Measurements from ENCODE around the gene NTSR1. TPM values are rescaled to one million over a fixed set of nuclear protein-coding genes. Genes with fewer than 3 reads are reported as not detected.

NTSR1 gene
- total RNA-seq, 1 experiment from 2014 or later: 78.7 TPM

- peak; percentile 86 for DNase-seq (ENCODE audit: low spot score)
These were observed 31.1 kb downstream of the NTSR1 start for GRCh38 chr20:62739581-62740285.

GRCh38 chr20:62740286-62741141, 31.9 kb downstream of the NTSR1 start:
- DNase-seq (ENCODE audit: low spot score): peak; percentile 98

GRCh38 chr20:62741191-62741691, 32.6 kb downstream of the NTSR1 start:
- DNase-seq (ENCODE audit: low spot score): no peak

- no peak for DNase-seq (ENCODE audit: low spot score)
These were observed 33.3 kb downstream of the NTSR1 start for GRCh38 chr20:62741701-62742491.

- no peak for DNase-seq (ENCODE audit: low spot score)
These were observed 33.9 kb downstream of the NTSR1 start for GRCh38 chr20:62742550-62742949.

- no peak for DNase-seq (ENCODE audit: low spot score)
These were observed 34.5 kb downstream of the NTSR1 start for GRCh38 chr20:62742979-62743776.

GRCh38 chr20:62743777-62744317, 35.2 kb downstream of the NTSR1 start:
- no peak for DNase-seq (ENCODE audit: low spot score)

- DNase-seq (ENCODE audit: low spot score): no peak
These were observed 36.1 kb downstream of the NTSR1 start for GRCh38 chr20:62744741-62745191.

- DNase-seq (ENCODE audit: low spot score): no peak
These were observed 36.8 kb downstream of the NTSR1 start for GRCh38 chr20:62745279-62745951.

GRCh38 chr20:62745952-62746288, 37.3 kb downstream of the NTSR1 start:
- no peak for DNase-seq (ENCODE audit: low spot score)

- no peak for DNase-seq (ENCODE audit: low spot score)
These were observed 39.7 kb downstream of the NTSR1 start for GRCh38 chr20:62748311-62748710.

GRCh38 chr20:62749851-62750445, 41.3 kb downstream of the NTSR1 start:
- DNase-seq (ENCODE audit: low spot score): no peak

- no peak for DNase-seq (ENCODE audit: low spot score)
These were observed 43.0 kb downstream of the NTSR1 start for GRCh38 chr20:62751551-62752150.

GRCh38 chr20:62752181-62752670, 43.6 kb downstream of the NTSR1 start:
- DNase-seq (ENCODE audit: low spot score): no peak

- DNase-seq (ENCODE audit: low spot score): no peak
These were observed 44.2 kb downstream of the NTSR1 start for GRCh38 chr20:62752671-62753501.

GRCh38 chr20:62753626-62754025, 45.0 kb downstream of the NTSR1 start:
- DNase-seq (ENCODE audit: low spot score): no peak

- DNase-seq (ENCODE audit: low spot score): no peak
These were observed 45.7 kb downstream of the NTSR1 start for GRCh38 chr20:62754122-62754990.
